ENCODE measurements around the gene FLVCR2. TPM values are rescaled to one million over a fixed set of nuclear protein-coding genes. Genes with fewer than 3 reads are reported as not detected.

The FLVCR2 gene
- total RNA-seq, 1 experiment from 2014 or later = 1.8 TPM

DNA sequence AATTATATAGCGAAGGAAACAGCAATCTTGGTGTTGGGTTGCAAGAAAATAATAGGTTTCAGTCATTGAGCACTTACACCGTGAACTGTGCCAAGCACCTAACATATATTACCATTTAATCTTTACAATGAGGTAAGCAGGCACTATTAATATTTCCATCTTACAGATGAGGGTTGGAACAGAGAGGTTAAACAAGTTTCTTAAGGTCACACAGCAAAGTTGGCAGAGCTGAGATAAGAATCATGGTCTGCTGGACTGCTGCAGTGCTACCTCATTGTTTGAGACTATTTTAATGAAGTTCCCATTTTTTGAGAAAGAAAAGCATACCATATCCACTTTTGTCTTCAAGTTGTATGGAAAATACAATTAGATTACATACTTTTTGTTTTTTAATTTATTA, 80.5 kb downstream of the FLVCR2 start:
- Histone ChIP-seq H3K9ac (ENCODE audit: low read length) (no peak overlapping the region), H2AFZ (ENCODE audit: low read length) (no peak overlapping the region), H3K9me3 (ENCODE audit: low read length) (no peaks in the 10 kb centered on the region), H3K79me2 (ENCODE audit: low read length) (peaks cover 42% of the 10 kb centered on the region), H3K4me3 (ENCODE audit: low read length) (no peak overlapping the region), H3K36me3 (ENCODE audit: low read depth, low read length) (peaks cover 8% of the 10 kb centered on the region; the same call in 1 of the 2 replicates), H4K20me1 (ENCODE audit: low read length) (no peaks in the 10 kb centered on the region), H3K27ac (ENCODE audit: low read length) (no peak overlapping the region), H3K4me1 (ENCODE audit: insufficient read depth, low read length) (peaks cover 5% of the 10 kb centered on the region; the same call in 1 of the 2 replicates), H3F3A (ENCODE audit: low read length, unreplicated experiment) (no peaks in the 10 kb centered on the region), H3K27me3 (ENCODE audit: low read length) (no peaks in the 10 kb centered on the region), H3K9me2 (replicated peaks; ENCODE audit: low read length) (no peaks in the 10 kb centered on the region), H3K4me2 (ENCODE audit: low read length) (no peak overlapping the region)
- no TSS peak for BruUV-seq (replicated peaks)
- intact Hi-C loops (cut with micrococcal nuclease) = loop anchor here (10.0 kb wide), 1 partner anchor 354 kb away; no protein-coding TSS in a partner anchor
- CTCF ChIA-PET = no interaction called here
- POLR2A ChIA-PET (ENCODE audit: unreplicated experiment) = no interaction called here
- ATAC-seq (no peak), DNase-seq (no peak)
- no peak for TF ChIP-seq EZH2 (IDR thresholded peaks at IDR 0.05; ENCODE audit: low read length, unreplicated experiment)
- no peak for TF ChIP-seq EZH2phosphoT487 (IDR thresholded peaks at IDR 0.05; ENCODE audit: borderline replicate concordance, low read length)
- TF ChIP-seq, protein P1, sequence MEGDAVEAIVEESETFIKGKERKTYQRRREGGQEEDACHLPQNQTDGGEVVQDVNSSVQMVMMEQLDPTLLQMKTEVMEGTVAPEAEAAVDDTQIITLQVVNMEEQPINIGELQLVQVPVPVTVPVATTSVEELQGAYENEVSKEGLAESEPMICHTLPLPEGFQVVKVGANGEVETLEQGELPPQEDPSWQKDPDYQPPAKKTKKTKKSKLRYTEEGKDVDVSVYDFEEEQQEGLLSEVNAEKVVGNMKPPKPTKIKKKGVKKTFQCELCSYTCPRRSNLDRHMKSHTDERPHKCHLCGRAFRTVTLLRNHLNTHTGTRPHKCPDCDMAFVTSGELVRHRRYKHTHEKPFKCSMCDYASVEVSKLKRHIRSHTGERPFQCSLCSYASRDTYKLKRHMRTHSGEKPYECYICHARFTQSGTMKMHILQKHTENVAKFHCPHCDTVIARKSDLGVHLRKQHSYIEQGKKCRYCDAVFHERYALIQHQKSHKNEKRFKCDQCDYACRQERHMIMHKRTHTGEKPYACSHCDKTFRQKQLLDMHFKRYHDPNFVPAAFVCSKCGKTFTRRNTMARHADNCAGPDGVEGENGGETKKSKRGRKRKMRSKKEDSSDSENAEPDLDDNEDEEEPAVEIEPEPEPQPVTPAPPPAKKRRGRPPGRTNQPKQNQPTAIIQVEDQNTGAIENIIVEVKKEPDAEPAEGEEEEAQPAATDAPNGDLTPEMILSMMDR (conservative IDR thresholded peaks at IDR 0.05; ENCODE audit: low read depth, low read length) = no peak

DNA sequence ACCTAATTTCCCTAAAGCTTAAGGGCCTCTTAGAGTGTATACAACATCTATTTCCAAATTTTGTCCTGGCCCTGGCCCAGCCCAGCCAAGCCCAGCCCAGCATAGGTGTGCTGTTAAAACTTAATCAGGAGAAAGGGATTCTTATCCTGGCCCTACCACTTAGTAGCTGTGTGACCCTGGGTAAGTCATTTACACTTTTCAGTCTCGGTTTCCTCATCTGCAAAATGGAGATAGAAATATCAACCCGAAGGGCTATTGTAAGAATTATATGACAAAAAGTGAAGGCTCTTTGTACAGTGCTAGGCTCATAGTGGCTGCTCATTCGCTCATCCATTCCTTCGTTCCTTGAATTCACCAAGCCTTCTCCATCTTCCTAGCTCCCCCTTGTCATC, 81.8 kb downstream of the FLVCR2 start:
- peaks cover 5% of the 10 kb centered on the region; the same call in 1 of the 2 replicates for H3K4me1 ChIP-seq (ENCODE audit: insufficient read depth, low read length)
- no peaks in the 10 kb centered on the region for H3K9me3 ChIP-seq (ENCODE audit: low read length)
- intact Hi-C loops (cut with micrococcal nuclease) = no loop called here
- H3K27ac ChIP-seq (ENCODE audit: low read length) = no peak overlapping the region
- no peak for TF ChIP-seq EZH2phosphoT487 (IDR thresholded peaks at IDR 0.05; ENCODE audit: borderline replicate concordance, low read length)
- TF ChIP-seq EZH2 (IDR thresholded peaks at IDR 0.05; ENCODE audit: low read length, unreplicated experiment) = no peak
- TF ChIP-seq, protein P1 (conservative IDR thresholded peaks at IDR 0.05; ENCODE audit: low read depth, low read length) = no peak
- H3K4me3 ChIP-seq (ENCODE audit: low read length) = peak overlapping the region; percentile 96
- no peak for ATAC-seq
- CTCF ChIA-PET = interaction anchor here (0.6 to 1.5 kb wide), 2 partner anchors 82 to 246 kb away, joined by 3 to 8 read pairs; partner anchors contain the start of gene FLVCR2
- no peaks in the 10 kb centered on the region for H3K9me2 ChIP-seq (replicated peaks; ENCODE audit: low read length)
- no peaks in the 10 kb centered on the region for H3K27me3 ChIP-seq (ENCODE audit: low read length)
- H3K36me3 ChIP-seq (ENCODE audit: low read depth, low read length) = peaks cover 16% of the 10 kb centered on the region; the same call in 1 of the 2 replicates
- POLR2A ChIA-PET (ENCODE audit: unreplicated experiment) = interaction anchor here (0.6 kb wide), 1 partner anchor 14 kb away, joined by 3 read pairs; no protein-coding TSS in a partner anchor
- DNase-seq = no peak
- H3K79me2 ChIP-seq (ENCODE audit: low read length) = peaks cover 47% of the 10 kb centered on the region
- H4K20me1 ChIP-seq (ENCODE audit: low read length) = no peaks in the 10 kb centered on the region
- H2AFZ ChIP-seq (ENCODE audit: low read length) = peak overlapping the region; percentile 92
- no peaks in the 10 kb centered on the region for H3F3A ChIP-seq (ENCODE audit: low read length, unreplicated experiment)
- BruUV-seq (replicated peaks) = TSS peak; percentile 78
- H3K9ac ChIP-seq (ENCODE audit: low read length) = peak overlapping the region; percentile 81
- H3K4me2 ChIP-seq (ENCODE audit: low read length) = peak overlapping the region; percentile 99

Measured in PC-3 (cell line).